ENCODE results near the gene NFAT5.
A peak's percentile ranks its signal among the peaks of the same experiment; 100 is the strongest.
"Not testable (repeated sequence)": the region's sequence is repeated elsewhere in the genome, so short reads cannot be mapped to it uniquely, and the experiment has no call there.

NFAT5 gene

GRCh38 chr16:69553332-69553731, 12.4 kb upstream of the NFAT5 start:
- no peak for DNase-seq

DNA sequence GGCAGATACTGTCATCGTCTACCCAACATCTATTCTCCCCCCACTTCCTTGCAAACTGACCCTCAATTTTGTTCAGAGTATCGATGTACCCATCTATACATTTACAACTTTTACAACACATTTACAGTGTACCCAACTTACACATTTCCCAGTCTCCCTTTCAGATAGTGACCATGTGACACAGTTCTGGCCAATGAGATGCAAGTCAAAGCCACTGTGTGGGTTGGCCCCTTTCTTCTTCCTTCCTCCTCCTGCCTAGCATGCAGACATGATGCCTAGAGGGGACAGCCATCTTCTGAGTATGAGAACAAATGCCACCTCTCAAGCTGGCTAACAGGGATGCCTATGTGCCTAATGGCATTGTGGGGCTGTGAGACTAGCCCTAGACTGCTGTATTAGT, 11.3 kb upstream of the NFAT5 start:
- no peak for DNase-seq

DNA sequence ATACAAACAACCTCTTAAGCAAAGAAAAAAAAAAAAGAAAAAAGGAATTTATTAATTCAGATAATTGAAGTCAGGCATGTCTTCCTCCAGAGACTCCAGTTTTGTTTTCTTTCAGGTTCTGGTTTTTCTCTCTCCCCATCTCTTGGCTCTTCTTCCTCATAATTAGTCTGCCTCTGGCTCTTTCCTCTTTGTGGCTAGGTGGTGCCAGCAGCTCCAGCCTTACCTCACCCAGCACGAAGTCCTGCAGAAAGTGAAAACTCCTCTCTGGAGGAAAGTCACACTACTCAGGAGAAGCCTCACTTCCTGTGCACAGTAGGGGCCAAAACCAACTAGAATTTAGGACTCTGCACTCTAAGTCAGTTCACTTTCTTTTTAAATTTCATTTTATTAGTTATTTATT, 10.3 kb upstream of the NFAT5 start:
- no peak for DNase-seq

DNA sequence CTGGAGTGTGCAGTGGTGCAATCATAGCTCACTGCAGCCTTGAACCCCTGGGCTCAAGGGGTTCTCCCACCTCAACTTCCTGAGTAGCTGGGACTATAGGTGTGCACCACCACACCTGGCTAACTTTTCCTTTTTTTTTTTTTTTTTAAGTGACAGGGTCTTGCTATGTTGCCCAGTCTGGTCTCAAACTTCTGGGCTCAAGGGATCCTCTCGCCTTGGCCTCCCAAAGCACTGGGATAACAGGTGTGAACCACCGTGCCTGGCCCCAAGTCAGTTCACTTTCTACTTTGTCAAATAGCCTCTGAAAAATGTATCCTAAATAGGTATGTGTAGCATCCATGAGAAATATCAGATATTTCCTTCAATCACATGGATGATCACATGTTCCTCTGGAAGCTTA, 9.9 kb upstream of the NFAT5 start:
- DNase-seq = no peak

DNA sequence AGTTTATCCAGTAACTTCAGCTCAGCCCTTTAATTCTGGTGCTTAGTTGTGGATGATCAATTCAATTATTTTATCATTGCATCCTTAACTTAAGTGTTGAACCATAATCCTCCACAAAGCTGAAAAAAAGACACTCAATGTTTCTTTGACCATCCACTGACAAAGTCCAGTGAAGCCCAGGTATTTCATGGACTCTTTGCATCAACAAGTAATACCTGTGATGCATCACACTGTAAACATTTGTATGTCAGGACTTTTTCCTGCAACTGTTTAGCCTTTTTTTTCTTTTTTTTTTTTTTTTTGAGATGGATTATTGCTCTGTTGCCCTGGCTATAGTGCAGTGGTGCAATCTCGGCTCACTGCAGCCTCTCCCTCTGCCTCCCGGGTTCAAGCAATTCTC, 6.6 kb upstream of the NFAT5 start:
- DNase-seq = no peak

- DNase-seq = not testable (repeated sequence)
Measured at GRCh38 chr16:69561367-69561766, 4.4 kb upstream of the NFAT5 start.

DNA sequence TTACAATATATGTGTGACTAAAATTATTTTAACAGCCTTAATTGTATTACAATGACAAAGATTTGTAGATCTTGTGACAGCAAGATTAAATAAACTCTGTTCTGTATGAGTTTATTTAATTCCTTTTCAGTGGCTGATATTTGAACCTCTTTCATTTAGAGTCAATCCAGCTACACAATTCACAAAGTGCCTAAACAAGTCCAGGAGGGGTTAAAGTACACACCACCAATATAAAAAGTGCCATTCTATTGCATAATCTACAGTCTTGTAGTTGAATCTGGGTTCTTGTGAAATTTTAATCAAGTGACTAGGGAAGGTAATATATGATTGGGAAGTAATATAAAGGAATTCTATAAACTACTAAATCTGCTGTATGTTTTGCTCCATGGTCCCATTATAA, 3.9 kb upstream of the NFAT5 start:
- no peak for DNase-seq

GRCh38 chr16:69562813-69563212, 3.0 kb upstream of the NFAT5 start:
- no peak for DNase-seq

DNA sequence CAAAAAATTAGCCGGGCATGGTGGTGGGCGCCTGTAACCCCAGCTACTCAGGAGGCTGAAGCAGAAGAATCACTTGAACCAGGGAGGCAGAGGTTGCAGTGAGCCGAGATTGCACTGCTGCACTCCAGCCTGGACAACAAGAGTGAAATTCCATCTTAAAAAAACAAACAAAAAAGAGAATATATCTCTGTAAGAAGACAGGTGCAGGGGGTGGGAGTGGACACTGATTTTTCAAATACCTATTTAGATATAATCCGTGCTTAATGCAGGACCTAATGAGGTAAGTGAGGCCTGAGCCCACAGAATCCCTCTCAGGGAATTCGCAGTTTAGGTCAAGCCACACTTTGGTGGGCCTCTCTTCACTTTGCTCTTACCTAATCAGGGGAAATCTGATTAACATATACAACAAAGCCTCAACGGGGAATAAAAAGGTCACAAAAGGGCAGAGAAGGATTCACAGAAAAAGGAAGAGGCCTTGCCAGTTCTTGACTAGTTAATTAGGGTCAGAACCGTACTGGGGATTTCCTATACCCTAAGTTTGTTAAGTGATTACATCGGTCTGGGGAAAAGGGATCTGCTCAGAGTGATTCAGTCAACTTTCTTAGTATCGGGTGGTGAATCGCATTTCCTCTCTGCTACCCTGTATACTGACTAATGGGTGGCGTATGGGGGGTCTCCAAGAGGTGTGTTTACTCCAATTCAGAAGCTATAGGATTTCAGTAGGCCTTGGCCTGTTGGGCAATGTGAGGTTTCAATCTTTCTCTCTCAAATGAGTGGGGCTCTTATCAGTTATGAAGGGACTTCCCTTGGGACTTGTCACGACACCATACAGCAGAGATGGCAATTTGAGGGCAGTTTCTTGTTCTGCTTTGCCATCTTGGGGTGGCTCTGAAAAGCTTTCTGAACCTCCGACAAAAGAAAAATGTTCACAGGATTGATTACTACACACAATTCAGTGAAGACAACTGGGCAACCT, 1.9 kb upstream of the NFAT5 start:
- DNase-seq = peak; percentile 57

DNA sequence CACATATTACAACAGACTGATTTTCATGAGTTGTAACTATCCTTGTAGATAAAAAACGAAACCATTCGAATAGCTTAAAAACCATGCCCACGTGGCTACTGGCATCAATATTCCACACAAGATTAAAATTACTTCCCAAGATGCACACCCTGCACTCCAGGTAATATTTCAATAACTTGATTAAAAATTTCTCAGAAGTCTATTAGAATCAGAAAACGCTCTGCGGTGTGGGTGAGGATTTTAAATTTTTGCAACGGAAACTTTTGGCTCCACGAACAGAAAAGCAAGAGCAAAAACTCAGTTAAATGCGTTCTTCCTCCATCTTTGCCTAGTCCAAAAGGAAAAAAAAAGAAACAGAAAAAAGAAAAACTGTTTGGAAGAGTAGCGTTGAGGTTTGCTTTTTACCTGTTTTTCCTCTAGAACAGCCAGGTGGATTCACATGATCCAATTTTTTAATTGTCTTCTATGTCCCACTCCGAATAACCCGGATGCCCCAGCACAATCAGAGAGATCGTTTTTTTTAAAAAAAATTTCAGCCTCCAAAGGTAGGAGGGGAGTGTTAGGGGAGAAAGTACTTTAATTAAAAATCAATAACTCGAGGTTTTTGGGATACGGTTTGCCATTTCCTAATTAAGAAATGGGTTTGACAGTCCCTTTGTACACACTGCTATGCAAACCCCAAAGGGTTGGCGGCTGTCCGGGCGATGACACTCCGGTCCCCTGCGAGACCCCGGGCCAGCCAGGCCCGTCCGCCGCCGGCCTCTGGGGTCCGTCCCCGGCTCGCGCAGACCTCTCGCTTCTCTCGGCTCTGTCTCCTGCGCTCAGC, 708 bp upstream of the NFAT5 start:
- DNase-seq = no peak

GRCh38 chr16:69566240-69566980, 644 bp downstream of the NFAT5 start:
- DNase-seq = peak; percentile 34

GRCh38 chr16:69566981-69567680, 1.4 kb downstream of the NFAT5 start:
- peak; percentile 20 for DNase-seq

DNA sequence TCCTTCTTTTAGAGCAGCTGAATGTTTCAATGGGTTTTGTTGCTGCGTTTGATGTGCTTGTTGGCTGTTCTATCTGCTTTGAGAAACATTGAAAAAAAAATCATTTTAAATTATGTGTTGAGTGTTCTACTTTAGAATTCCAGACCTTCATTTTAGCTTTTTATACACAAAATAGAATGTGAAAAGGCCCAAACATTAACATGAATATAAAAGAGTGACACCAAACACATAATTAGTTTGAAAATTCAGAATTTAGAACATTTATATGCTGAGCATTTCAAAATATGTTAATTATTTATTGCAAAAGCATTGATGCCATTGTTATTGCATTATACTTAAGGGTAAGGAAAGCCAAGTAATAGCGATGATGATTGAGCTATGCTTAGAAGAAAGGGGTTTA, 2.9 kb downstream of the NFAT5 start:
- DNase-seq = no peak

DNA sequence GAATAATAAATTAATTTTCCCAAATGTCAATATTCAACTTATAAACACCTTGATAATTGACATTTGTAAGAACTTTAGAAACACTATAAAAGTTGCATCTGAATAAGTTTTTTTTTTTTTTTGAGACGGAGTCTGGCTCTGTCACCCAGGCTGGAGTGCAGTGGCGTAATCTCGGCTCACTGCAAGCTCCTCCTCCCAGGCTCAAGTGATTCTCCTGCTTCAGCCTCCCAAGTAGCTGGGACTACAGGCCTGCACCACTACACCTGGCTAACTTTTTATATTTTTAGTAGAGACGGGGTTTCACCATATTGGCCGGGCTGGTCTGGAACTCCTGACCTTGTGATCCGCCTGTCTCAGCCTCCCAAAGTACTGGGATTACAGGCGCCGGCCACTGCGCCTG, 13.0 kb downstream of the NFAT5 start:
- not testable (repeated sequence) for DNase-seq

DNA sequence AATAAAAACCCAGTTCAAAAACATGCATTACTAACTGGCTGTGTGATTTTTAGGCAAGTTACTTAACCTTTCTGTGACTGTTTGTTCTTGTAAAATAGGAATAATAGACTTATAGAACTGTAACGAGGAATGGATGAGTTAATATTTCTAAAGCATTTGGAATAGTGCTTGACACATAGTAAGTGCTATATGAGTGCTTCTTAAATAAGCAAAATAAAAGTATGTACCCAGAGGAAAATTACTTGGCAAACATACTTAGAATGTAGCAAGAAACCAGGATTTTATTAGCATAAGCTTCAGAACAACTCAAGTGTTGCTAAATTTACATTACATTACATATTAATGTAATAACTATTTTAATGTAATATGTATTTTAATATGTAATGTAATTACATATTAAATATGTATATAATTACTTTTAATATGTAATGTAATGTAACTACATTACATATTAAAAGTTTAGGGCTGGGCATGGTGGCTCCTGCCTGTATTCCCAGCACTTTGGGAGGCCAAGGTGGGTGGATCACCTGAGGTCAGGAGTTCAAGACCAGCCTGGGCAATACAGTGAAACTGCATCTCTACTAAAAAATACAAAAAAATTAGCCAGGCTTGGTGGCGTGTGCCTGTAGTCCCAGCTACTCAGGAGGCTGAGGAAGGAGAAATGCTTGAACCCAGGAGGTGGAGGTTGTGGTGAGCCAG, 14.2 kb downstream of the NFAT5 start:
- DNase-seq = no peak

- DNase-seq = no peak
Measured at GRCh38 chr16:69581297-69581696, 15.5 kb downstream of the NFAT5 start.

DNA sequence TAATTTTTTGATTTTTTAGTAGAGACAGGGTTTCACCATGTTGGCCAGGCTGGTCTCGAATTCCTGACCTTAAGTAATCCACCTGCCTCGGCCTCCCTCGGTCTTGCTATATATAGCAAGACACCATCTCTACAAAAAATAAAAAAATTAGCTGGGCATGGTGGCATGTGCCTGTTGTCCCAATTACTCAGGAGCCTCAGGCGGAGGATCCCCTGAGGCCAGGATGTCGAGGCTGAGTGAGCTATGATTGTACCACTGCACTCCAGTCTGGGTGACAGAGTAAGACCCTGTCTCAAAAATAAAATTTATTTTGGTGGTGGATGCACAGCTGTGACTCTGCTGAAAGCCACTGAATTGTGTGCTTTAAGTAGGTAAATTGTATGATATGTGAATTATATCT, 18.7 kb downstream of the NFAT5 start:
- DNase-seq = not testable (repeated sequence)

GRCh38 chr16:69589434-69590269, 23.9 kb downstream of the NFAT5 start:
- no peak for DNase-seq

GRCh38 chr16:69590590-69590989, 24.8 kb downstream of the NFAT5 start:
- DNase-seq = no peak

DNA sequence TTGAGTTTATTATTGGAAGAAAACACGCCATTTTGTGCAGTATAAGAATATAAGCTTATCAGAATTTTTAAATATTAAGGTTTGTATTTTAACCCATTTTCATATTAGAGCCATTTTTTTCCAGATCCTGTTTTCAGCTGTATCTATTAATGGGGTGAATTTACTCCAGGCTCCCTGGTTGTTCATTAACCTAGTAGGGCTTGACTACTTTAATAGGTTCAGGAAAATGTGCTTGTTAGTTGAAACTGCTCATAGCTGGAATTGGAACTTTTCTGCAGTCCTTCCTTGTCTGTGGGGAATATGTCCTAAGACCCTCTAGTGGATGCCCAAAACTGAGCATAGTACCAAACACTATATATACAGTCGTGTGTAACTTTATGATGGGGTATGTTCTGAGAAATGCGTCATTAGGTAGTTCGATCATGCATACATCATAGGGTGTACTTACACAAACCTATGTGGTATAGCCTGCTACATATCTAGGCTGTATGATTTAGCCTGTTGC, 28.0 kb downstream of the NFAT5 start:
- no peak for DNase-seq

All from activated naive CD4-positive, alpha-beta T cell treated with anti-CD3 and anti-CD28 coated beads, Interleukin-2, amount 50 U/mL, for 16 hours (primary cell).